GM04503 (cell line): ENCODE data around the gene SHROOM3.
A peak's percentile ranks its signal among the peaks of the same experiment; 100 is the strongest.
"Not testable (repeated sequence)": the region's sequence is repeated elsewhere in the genome, so short reads cannot be mapped to it uniquely, and the experiment has no call there.

Experiments
- DNase-seq: peaks from one replicate; pipeline ENCODE4 v3.0.0-alpha.2; 2012; ENCODE audit warnings: low read depth

SHROOM3 gene

DNA sequence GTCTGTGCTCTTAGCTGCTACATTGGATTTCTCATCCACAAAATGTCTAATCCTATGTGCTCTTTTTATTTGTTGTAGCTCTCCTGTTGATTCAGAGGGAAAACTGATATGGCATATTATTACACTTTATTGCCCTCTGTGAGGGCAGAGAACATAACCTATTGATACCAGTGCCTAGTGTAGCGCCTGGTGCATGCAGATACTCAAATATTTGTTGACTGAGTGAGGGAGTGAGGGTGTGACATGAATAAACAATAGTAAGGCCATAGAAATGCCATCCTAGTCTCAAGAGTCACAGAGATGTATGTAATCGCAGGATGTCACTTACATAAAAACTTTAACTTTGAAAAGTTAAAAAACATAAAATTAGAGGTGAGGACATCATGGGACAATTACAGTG lies 159.1 kb downstream of the SHROOM3 start:
- DNase-seq, result no peak

- no peak for DNase-seq
Measured at GRCh38 chr4:76595435-76595834, 160.4 kb downstream of the SHROOM3 start.

DNA sequence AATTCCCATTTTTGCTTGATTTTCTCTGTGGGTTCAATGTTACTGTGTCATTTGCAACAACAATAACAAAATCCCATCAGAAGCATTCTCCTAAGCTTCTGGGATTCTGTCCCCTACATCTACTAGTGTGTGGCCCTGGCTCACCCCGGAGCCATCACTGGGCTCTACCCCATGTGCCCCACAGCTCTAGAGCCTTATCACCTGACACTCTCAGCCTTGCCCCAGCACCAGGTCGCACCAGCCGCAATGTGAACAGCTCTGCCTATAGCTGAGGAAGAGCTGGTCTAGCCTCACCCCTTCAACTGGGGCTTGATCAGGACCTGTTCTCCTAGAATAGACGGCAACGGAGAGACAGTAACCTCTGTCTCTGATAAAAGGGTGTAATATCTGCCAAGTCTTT lies 161.7 kb downstream of the SHROOM3 start:
- no peak for DNase-seq

DNA sequence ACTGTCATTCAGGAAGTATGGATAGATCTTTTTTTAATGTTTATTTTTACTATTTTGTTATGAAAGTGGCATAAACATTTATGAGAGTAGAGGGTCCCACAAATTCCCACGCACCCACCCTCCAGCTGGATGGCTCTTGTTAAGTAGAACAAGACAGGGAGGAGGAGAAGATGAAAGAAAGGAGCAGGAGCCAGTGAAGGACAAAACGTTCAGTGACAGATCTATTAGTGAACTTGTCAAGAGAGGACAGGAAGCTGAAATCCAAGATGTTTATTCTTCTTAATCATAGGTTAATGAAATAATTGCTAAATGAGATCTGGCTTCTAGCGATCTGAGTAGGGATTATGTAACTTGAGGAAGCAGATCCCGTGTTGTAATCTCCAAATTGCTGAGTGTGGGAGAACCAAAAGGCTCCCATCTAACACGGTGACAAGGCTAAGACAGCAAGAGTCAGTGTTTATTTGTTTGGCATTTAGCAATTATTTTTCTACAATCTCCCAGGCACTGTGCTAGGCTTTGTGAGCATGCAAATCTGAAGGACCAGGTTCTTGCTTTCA lies 162.5 kb downstream of the SHROOM3 start:
- DNase-seq, result no peak

GRCh38 chr4:76600447-76600846 lies 165.4 kb downstream of the SHROOM3 start:
- DNase-seq, result no peak

DNA sequence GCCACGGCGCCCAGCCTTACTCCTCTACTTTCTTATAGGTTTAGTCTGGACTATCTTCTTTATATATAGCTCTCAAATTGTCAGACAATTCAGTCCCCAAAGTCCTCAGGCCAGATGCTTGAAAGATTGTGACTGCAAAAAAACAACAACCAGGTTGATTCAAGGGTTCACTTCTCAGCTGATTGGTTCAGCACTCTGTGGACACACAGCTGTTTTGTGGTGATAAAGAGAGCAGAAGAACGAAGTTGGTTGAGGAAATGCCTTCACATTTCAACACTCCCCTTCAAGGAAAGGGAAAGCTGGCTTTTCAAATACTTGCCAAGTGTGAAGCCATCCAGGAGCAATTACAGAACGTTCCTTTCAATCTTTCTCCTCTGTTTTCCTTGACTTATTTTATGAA lies 166.8 kb downstream of the SHROOM3 start:
- DNase-seq, result peak; percentile 69

DNA sequence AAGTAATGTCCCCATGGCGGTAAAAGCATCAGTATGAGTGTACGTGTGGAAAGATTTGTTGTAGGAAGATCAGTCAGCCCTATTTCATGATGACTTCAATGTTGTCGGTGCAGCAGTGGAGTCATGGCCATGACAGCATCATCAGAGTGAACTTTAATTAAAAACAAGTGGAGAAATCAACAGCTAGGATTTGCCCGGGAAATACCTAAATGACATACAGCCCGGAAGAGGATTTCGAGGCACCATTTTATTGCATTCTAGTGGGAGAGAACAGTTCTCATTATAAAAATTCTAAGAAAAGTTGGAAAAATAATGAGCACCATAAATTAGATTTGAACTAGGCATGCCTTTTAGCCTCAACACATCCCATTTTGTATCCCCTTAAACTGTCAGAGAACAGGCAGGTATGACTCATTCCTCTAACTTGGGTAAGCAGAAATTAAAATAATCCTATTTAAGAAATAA lies 170.1 kb downstream of the SHROOM3 start:
- peak; percentile 90 for DNase-seq

DNA sequence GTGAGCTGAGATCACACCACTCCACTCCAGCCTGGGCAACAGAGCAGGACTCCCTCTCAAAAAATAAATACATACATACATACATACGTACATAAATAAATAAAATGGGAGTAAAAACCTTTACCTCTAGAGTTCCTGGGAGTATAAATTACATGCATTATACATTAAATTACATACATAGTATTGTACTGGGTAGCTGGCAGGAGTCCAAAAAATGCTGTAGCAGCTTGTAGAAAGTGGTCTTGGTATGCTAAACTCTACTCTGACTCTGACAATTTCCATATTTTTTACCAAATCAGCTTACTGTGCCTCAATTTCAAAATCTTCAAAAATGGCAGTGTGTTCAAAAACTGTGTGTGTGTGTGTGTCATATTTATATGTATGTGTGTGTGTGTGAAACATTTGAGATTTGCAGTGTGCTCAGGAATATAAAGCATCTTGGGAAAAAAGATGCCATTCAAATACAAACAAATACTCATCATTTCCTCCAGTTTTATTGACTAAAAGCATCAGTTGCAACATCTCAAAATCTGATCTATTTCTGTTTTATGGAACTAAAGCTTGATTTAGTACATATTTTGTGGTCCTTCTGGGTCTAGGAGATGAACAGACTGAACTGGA lies 171.7 kb downstream of the SHROOM3 start:
- no peak for DNase-seq

DNA sequence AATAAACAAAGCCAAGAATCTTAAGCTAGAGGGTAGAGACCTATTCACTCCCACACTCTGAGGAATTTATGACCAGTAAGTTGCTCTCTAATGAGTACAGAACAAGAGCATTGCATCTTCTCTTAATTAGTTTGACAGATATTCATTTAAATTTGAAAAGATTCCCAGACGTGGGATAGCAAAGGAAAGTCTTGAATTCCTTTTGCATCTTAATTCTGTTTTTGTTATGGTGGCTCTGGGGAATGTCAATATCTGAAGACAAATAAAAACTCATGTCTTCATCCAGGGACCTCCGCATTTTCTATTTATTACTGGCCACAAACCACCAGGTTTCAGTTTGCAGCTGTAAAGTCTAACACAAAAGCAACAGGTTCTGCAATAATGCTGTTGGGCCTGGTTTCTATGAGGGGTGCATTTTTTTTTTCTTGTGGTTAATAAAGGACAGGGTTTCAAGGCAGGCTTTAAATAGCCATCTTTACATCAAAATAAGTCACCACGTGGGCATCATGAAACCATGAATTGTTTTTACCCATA lies 172.3 kb downstream of the SHROOM3 start:
- DNase-seq, result peak; percentile 99

DNA sequence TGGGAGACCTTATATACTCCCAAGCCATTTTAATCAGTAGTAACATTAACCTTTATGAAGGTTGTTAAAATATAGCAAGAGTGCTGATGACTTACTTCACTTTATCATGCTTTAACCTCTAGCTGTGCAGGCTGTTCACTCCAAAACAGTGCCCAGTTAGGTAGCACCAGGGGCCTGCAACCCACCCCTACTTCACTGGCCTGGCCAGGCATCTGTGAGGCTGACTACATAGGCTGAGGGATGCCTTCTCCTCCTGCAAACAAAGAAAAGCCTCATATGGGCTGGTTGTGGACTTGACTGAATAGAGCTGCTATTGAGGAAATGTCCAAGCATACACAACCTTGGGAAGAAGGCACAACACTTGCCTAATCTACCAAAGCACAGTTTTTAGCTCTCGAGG lies 172.8 kb downstream of the SHROOM3 start:
- DNase-seq, result no peak

GRCh38 chr4:76608549-76608948 lies 173.5 kb downstream of the SHROOM3 start:
- DNase-seq, result not testable (repeated sequence)

GRCh38 chr4:76610751-76611547 lies 175.9 kb downstream of the SHROOM3 start:
- DNase-seq, result no peak

- DNase-seq, result no peak
Measured at GRCh38 chr4:76611616-76612207, 176.7 kb downstream of the SHROOM3 start.

DNA sequence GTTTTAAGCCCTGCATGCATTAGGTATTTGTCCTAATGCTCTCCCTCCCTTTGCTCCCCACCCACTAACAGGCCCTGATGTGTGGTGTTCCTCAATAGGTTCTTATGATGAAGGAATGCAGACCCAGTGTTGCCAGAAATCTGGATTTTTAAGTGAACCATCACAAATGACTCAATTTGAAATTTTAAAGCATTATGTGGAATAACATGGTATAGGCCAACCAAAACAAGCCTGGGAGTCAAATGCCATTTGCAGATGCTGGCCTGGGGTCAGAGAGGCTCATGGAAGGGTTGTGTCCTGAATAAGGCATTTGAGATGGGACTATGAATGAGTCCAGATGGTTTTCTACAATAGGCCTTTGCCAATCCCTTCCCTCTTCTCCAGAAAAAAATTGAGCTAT lies 179.6 kb downstream of the SHROOM3 start:
- peak; percentile 97 for DNase-seq

GRCh38 chr4:76615999-76616398 lies 181.0 kb downstream of the SHROOM3 start:
- no peak for DNase-seq

- no peak for DNase-seq
Measured at GRCh38 chr4:76616526-76616925, 181.5 kb downstream of the SHROOM3 start.

DNA sequence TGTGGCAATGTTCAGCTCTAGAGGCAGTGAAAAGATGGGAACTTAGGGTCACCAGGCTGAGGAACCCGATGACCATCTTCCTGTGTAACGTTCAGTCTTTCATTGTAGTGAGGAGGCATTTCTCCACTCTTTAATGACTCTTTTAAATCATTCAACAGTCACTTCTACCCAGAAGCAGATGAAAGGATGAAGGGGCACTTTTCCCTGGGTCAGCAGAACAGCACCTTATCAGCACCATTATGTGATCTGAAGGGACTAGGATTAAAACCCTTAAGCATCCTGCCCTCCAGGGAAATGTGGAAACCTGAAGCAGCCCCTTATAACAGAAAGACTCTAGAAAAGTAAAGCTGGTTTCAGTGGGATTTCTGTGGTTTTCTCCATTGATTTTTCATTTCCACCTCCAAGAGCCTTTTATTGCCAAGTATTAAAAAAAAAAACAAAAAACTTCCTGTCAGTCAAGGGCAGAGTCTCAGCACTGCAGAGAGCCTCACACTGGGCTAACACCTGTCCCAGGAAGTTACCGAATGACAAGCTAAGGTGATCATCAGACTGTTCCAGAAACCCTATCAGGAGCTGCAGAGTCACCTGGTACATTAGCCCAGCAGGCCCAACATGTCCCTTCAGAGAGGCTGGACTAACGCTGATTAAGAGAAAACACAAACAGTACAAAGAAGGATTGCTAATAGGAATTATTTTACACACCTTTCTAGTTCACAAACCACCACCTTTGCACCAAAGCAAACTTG lies 185.9 kb downstream of the SHROOM3 start:
- no peak for DNase-seq

- DNase-seq, result no peak
Measured at GRCh38 chr4:76622126-76622525, 187.1 kb downstream of the SHROOM3 start.

DNA sequence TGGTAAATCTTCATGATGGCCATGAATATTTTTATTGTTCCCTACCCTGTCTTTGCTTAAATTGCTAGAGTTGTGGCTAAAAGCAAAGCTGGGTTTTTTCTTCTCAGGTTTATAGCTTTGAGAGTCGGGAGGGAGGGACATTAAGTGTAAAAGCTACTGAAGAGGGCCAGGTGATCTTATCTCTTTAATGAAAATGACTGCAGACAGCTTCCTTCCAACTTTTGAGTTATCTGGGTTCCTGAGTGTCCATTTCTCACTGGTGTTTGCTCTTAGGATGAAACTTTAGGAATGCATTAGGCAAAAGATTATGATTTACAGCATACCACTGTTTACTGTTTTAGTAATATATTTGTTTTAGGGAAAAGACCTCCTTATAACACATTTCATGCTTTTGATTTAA lies 187.7 kb downstream of the SHROOM3 start:
- DNase-seq, result no peak

GRCh38 chr4:76623217-76624045 lies 188.4 kb downstream of the SHROOM3 start:
- no peak for DNase-seq

- peak; percentile 99 for DNase-seq
Measured at GRCh38 chr4:76624241-76624681, 189.2 kb downstream of the SHROOM3 start.
